NCI-H2107 (cell line): Measurements from ENCODE around the gene ILKAP.

Experiments
- DNase-seq: peaks from one replicate; lab custom pipeline; 2025; lab: John Stamatoyannopoulos, UW

Gene ILKAP

GRCh38 chr2:238237431-238238135 lies 34.1 kb upstream of the ILKAP start:
- DNase-seq: no peak

GRCh38 chr2:238236571-238236970 lies 33.1 kb upstream of the ILKAP start:
- DNase-seq: no peak

GRCh38 chr2:238235856-238236255 lies 32.4 kb upstream of the ILKAP start:
- no peak for DNase-seq

DNA sequence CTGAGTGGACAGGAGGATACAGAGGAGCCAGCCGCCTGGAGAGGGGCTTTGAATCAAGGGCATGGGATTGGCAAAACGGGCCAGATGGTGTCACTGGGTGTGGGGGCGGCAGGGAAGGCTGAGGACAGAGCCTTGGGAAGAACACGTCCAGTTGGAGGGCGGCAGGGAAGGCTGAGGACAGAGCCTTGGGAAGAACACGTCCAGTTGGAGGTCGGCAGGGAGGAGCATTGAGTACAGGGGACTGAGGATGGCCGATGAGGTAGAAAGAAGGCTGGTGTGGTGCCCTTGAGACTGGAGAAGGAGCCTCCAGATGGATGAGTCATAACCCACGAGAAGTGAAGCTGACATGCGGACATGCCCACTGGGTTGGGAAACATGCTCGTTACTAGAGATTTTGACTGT lies 31.8 kb upstream of the ILKAP start:
- no peak for DNase-seq

GRCh38 chr2:238233625-238234024 lies 30.1 kb upstream of the ILKAP start:
- DNase-seq: no peak

DNA sequence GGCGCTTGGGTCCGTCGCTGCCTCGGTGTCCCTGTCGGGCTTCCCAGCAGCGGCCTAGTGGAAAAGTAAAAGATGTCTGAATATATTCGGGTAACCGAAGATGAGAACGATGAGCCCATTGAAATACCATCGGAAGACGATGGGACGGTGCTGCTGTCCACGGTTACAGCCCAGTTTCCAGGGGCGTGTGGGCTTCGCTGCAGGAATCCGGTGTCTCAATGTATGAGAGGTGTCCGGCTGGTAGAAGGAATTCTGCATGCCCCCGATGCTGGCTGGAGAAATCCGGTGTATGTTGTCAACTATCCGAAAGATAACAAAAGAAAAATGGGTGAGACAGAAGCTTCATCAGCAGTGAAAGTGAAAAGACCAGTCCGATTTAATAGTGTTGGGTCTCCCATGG lies 28.3 kb upstream of the ILKAP start:
- DNase-seq: no peak

DNA sequence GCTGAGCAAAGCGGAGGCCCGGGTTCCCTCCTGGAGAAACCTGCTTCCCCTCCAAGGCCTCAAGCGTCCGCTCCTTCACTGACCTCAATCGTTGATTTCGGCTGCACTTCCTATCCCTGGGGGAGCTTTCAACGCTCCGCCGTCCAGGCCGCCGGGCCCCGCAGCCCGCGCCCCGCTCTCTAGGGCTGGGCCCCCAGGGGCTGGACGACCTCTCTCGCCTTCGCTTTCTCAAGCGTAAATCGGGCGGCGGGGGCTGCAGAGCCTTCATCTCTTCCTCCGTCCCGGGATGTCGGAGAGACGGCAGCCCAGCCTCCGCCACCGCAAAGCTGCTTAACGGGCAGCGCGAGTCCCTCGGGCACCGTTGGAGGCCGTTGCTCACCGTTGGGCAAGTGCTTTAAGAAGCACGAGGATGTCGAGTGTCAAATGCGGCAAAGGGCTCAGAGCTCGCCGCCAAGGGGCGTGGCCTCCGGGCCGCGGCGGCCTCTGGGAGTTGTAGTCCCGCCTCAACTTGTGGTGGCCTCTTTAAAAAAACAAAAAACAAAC lies 27.8 kb upstream of the ILKAP start:
- DNase-seq: no peak

- DNase-seq: no peak
Observed at GRCh38 chr2:238230699-238231098, 27.2 kb upstream of the ILKAP start.

- no peak for DNase-seq
Observed at GRCh38 chr2:238228700-238229099, 25.2 kb upstream of the ILKAP start.

- DNase-seq: no peak
Observed at GRCh38 chr2:238227587-238228032, 24.1 kb upstream of the ILKAP start.

DNA sequence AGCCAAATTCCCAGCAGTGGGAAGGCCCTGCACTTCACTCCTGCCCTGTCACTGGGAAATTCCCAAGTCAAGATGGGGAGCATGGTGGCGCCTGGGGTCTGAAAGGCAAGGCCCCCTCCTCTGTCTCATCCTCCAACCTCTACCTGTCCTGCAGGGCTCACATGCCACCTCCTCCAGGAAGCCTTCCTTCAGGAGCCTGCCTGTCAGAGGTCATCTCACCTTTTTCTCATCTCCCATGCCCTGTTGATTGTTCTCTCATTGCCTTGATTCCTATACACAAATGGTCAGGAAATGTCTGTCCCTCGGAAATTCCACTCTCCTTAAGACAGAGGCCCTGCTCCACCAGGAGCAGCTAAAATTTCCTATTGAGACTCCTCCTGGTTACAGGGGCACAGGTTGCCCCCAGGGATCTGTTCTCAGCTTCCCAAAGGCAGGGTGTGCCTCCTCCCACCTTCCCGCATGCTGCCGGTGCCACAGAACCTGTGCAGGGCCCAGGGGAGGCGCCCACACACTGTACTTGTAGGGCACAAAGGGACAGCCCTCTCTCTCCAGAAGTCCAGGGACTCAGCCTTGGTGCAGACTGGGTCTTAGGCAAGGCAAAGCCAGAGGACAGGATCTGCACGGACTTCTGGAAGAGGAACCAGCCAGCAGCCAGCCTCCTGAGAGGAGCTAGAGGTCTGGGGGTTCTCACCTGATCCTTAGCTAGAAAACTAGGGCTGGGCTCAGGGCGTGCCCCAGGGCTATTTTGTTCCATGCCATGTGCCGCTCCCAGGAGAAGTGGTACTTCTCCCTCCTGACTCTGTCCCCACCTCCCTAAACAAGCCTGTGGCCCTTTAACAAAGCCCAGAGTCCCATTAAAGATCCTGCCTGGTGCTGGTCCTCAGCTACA lies 23.4 kb upstream of the ILKAP start:
- DNase-seq: no peak

- DNase-seq: no peak
Observed at GRCh38 chr2:238225911-238226697, 22.6 kb upstream of the ILKAP start.

- DNase-seq: no peak
Observed at GRCh38 chr2:238225121-238225520, 21.6 kb upstream of the ILKAP start.

GRCh38 chr2:238224356-238225035 lies 21.0 kb upstream of the ILKAP start:
- DNase-seq: no peak

DNA sequence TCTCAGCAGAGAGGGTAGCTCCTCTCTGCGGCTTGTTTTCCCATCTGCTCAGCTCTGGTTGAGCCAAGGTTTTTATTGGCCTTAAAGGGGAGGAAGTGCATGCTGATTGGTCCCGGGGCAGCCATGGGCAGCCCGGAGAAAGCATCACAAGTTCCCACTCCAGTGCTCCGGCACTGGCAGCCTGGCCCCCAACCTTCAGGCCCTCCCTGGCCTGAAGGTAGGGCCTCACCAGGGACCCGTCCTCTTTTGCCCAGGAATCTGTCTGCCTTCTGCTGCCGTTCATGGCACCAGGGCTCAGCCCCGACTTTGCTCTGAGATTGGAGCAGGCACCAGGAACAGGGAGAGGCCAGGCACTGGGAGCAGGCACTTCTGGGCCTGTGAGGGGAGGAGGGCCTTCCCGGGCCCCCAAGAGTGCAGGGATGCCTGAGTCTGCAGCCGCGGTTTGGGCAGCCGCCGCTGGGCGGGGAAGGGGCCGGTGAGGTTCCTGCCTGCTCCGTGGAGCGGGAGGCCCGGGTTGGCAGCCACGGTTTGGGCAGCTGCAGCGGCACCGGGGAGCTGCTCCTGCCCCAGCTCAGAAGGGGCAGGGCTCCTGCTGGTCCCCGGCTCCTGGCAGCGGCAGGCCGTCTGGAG lies 17.5 kb upstream of the ILKAP start:
- DNase-seq: no peak

DNA sequence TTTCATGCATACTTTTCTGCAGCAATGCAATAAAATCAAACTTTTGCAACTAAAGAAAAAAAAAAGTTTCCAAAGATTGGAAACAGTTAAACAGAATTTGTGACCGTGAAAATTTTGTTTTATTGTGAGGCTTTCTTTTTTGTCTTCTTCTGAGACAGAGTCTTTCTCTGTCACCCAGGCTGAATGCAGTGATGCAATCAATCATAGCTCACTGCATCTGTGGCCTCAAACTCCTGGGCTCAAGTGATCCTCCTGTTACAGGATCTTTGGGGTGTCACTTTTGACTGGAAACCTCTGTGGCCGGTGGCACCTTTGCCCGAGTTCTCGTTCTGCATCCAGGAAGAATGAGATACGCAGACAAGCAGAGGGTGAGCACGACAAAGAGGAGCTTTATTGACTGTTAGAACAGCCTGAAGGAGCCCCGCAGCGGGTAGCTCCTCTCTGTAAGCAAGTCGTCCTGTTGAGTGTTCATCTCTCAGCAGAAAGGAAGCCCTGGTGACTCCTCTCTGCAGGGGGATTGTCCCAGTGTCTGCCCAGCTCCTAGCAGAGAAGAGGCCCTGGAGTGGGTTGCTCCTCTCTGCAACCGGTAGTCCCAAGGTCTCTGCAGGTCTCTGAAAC lies 16.9 kb upstream of the ILKAP start:
- no peak for DNase-seq

DNA sequence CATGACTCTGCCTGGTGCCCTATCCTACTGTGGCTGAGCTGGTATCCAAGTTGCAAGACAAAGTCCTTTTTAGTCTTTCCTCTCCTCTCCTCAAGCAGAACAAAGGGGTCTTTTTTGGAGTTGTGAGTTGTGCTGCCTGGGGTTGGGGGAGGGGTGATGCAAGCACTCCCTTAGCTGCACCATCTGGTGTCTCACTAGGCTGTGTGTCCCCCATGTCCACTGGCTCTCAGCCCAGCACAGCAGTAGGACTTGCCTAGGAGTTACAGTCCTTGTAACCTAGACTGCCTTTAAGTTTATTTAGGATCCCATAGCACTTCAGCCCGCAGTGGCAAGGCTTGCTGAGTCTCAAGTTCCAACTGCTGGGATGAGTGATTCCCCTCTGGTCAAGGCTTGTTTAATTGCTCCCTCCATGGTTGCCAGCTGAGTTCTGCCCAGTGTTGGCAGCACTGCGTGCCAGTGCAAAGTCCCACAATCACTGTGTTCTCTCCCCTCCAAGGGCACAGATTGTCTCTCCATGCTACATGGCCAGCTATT lies 13.2 kb upstream of the ILKAP start:
- no peak for DNase-seq

DNA sequence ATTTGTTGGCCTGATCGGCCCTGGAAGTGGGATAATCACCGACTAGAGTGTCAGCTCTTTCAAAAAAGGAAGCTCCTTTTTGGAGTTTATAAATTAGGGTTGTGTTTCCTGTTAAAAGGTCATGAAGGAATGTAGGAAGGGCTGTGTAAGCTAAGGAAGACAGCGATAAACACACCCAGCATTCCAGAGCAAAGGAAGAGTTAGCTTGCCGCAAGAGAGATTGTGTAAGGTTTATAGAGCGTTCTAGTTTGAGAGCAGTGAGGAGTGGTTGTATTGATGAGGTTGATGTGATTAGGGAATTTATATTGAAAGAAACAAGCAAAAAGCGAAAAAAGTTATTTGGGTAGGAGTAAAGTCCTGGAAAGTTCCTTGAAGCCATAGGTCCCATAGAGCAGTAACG lies 3.5 kb upstream of the ILKAP start:
- no peak for DNase-seq

DNA sequence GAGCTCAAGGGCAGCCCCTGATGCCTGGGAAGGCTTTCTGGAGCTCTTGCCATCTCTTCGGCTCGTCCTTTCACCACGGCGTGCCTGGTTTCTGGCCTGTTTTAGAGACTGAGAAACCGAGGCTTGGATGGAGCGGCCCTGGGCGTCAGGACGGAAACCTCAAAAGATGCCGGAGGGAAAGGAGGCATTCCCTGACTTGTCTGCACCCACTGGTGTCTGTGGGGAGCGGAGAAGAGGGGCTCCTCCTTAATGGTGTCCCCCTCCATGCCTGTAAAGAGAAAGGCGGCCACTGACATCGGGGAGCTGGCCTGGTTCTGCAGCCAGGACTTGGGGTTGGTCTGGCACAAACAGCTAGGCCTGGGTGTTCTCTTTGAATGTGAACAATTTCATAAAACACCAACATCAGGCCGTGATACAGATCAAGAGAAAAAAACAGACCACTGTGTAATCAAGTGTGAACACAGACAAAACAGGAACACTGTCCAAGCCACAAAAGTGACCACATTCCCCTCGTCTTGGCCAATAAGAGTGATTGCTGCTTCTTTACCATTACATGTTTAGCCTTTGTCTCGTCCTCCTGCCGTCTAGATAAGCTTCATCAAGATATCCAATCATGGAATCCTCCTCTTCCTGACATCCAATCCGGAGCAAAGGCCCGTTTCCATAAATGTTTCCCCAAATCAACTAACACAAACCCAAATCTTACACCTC lies 633 bp upstream of the ILKAP start:
- no peak for DNase-seq
